Femur (tissue), 1 donor: ENCODE data around the gene KREMEN1.

Source experiments
- DNase-seq: peaks from one replicate; pipeline ENCODE4 v3.0.0-alpha.2; 2017

Gene KREMEN1

DNA sequence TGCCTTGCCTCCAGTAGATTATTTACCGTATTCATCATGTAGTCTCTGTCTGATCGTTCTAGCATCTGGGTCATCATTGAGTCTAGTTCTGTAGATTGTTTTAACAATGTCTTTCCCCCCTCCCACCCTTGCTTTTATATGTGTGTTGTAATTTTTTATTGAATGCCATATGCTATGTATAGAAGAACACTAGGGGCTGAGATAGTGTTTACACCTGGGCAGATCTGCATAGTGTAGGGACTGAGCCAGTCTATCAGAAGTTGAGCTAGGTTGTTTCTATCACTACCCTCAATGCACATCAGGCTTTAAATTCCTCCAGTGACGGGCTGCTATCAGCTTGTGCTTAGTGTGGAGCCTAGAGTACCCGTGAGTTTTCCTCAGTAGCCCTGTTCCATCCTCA is 61.6 kb downstream of the KREMEN1 start:
- no peak for DNase-seq

DNA sequence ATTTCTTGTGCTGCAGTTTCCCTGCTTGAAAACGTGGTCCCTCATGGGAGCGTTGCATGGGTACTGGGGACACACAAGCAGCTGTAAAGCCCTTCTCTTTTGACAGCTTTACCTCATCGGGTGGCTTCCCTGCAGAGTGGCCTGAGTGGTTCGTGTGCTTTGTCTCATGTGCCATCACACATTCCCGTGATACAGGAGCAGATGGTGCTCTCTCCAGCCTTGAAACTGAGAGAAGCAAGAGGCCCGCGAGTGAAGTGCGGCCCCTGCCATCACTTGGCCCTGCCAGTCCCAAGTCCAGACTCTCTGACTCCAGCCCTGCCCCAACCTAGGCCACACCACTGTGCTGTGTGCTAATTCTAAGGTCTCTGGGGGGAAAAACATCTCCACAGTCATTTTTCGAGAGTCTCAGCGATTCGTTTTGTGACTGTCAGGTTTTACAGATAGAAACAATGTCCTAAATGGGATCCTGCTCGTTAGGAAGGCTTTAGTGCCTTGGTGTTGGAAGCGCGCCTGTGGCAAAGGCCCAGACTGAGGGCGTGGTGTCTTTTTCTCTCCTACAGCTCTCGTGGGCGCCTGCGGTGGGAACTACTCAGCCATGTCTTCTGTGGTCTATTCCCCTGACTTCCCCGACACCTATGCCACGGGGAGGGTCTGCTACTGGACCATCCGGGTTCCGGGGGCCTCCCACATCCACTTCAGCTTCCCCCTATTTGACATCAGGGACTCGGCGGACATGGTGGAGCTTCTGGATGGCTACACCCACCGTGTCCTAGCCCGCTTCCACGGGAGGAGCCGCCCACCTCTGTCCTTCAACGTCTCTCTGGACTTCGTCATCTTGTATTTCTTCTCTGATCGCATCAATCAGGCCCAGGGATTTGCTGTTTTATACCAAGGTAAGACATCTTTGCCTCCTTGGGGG is 64.2 kb downstream of the KREMEN1 start:
- DNase-seq, result no peak

DNA sequence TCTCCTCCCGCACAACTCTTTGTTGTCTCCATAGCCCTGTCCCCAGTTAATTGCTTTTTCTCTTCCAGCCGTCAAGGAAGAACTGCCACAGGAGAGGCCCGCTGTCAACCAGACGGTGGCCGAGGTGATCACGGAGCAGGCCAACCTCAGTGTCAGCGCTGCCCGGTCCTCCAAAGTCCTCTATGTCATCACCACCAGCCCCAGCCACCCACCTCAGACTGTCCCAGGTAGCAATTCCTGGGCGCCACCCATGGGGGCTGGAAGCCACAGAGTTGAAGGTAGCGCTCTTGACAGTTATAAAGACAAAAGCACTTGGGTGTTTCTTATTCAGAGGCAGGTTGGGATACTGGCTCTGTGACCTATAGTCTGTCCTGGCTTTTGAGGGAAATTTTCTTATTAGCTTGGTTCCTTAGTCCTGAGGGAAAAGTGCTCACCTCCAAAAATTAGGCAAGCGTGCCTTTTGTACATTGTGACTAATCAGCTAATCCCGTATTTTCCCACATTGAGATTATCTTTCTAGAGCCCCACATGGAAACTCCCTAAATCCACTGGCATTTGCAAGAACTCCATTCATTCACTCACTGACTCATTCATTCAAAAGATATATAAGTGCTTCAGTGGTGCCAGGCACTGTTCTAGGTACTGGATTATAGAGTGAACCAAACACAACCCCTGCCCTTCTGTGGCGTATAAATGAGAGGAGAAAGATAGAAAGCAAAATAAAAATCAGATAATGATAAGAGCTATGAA is 65.9 kb downstream of the KREMEN1 start:
- DNase-seq, result no peak

DNA sequence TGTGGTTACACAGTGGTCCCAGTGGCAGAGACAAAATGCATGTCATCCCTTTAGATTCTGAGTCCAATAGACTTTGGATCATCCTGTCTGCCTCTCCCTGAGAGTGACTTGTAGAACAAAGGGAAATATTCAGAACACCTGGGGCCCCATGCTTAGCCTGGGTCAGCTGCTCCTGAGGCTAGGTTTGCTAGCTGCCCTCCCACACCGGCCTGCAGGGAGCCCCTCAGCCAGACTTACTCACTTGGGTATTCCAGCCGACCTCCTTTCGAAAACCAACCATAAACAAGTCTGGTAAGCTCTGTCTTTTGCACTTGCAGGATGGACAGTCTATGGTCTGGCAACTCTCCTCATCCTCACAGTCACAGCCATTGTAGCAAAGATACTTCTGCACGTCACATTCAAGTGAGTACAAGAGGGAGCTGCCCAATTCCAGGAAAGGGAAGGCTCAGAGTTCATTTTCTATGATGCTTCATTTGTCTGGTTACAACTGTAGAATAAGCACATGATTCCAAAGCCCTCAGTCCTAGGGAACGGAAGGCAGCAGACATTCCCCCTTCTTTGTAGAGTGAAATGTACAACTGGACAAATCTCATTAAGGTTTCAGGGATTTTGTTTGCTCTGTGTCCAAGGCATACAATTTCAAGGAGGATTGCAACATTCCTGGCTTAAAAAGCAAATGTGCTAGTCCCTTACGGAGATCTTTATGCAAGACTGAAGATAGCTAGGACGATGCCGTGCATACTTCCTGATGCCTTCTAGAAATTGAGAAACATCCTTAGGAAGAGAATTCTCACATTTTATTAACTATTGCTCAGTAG is 67.3 kb downstream of the KREMEN1 start:
- no peak for DNase-seq

DNA sequence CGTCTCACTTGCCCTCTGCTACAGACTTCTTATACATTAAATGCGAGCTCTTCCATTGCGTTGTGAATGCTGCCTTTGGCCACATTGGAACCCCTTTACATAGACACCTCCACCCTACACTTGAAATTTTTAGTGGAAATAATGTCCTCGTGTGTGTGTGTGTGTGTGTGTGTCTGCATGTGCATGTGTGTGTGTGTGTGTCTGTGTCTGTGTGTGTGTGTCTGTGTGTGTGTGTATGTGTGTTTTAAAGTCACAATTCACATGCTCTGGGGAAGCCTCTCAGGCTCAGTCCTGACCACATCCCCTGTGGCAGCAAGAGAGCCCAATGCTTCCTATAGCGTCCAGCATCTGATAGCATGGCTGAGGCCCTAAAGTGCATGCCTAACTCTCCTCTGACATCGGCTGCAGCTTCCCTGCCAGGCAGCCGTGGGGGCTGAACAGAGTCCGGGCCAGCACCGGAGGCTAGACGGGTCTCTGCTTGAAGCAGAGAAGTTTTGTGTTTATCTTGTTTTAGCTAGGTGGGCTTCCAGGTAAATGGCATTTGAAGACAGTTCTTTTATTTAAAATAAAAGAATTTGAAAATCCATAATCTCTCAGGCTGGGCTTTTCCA is 68.3 kb downstream of the KREMEN1 start:
- no peak for DNase-seq

DNA sequence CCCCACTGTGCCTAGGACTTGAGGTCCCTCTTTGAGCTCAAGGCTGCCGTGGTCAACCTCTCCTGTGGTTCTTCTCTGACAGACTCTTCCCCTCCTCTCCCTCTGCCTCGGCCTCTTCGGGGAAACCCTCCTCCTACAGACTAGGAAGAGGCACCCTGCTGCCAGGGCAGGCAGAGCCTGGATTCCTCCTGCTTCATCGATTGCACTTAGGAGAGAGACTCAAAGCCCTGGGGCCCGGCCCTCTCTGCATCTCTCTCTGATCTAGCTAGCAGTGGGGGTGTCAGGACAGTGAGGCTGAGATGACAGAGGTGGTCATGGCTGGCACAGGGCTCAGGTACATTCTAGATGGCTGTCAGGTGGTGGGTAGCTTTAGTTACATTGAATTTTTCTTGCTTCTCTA is 69.3 kb downstream of the KREMEN1 start:
- no peak for DNase-seq

DNA sequence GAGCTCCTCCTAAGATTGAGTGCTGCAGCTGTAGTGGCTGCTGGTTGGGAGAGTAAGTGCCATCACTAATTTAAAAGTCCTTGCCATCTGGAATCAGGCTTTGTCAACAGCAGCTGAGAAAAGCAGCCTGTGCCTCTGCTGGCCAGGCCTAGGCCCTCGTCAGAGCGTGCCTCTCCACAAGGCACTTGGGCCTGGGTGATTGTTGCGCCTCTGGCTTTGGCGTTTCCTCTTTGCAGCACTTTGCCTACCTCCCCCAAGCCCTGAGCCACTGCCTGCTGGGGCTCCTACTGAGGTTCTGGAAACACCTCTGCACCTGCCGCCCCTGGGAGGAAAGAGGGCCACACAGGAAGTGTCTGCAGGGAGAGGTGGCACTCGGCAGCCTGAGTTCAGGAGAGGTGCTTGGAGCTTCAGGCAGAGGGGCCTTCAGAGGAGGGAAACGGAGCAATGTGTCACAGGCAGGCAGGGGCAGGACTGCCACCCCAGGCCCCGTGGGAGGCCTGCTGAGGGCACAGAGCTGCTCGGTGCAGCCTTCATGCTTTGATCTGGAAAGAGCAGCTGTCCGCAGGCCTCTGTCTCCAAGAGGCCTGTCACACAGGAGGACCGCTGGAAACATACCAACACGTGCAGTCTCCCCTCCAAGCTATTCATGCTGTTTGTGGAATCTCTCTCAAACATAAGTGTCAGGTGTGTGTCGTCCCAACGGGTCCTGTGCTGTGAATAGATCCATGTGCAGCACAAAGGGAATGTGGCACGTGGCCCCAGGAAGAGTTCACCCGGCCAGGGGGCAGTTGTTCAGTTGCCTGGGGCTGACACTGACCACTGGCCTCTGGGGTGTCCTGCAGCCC is 71.3 kb downstream of the KREMEN1 start:
- peak; percentile 69 for DNase-seq

DNA sequence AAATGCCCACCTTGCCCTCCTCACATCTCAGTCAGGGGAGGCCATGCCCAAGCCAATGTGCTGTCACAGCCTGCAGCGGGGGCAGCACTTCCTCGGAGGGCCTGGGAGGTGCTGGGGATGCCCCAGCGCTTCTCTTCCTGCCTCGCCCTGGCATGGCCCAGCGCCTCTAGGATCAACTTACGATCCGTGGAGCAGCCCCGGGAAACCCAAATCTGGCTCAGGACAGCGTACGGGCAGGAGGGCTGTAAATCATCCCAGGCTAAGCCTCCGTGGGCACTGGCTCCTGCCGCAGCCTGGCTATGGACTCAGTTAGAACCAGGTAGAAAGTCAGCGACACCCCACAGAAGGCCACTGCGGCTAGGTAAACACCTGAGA is 71.9 kb downstream of the KREMEN1 start:
- DNase-seq, result peak; percentile 48

DNA sequence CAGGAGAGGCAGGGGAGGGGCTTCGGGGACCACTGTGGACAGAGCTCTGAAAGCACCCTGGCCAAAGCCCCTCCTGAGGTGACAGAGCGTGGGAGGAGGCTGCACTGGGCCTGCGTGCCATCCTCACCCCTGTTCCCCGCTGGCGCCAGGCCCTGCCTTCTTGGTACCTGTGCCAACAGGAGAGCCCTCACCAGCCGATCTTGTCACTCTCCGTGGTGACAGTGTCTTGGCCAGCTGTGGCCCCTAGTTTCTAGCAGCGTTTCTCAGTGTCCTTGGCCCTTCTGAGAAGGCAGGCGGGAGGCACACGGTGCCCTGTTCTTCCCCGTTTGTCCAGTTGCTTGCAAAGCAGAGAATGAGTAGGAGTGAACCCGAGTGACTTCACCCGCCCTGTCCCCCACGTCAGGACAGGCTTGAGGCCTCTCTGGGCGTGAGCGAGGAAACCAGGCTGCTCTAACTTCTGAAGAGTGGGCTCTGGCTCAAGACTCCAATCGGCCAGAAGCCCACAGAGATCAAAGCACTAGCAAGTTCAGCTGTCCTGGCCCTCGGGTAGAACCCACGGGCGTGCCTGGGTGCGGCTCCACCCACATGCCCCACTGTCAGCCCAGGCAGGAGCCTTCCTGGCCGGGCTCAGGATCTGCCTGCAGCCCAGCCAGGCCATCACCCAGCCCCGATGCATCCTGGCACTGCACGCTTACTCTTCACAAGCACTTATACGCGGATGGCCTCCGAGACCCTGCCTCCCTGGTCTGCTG is 72.7 kb downstream of the KREMEN1 start:
- no peak for DNase-seq

DNA sequence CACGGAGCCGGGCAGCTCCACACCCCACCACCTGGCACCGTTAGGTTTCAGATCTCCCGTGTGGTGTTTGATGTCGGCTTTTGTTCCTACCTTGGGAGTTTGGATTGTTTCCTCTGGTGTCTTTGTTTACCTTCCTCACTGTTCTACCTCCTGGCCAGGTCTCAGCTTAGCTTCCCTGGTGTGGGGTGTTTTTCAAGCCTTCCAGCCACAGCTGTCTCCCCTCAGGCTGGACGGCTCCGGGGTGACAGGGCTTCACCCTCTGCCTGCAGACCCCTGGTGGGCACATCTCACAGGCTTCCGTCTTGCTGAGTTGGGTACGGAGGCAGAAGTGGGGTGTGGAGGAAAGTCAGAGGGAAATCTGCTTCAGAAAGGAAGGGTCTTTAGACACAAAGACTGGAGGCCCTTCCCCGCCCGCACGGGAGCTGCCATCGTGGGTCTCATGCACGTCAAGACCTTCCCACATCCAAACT is 73.3 kb downstream of the KREMEN1 start:
- DNase-seq, result no peak

DNA sequence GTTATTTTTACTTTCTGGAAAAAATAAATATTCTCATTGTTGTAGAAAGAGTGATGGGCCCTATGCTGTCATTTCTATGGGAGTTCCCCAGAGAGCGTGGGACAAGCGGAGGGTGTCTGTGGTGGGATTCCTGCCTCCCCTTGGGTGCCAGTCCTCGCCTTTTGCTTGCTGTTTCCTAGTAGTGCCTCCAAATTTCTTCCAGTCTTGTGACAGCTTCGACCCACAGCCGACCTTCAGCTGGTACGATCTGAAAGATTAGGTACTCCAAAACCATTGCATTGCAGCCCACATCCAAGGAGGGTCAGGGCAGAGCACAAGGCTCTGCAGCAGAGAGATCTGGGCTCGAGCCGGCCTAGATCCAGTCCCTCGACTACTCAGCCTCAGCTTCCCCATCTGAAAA is 73.9 kb downstream of the KREMEN1 start:
- no peak for DNase-seq

DNA sequence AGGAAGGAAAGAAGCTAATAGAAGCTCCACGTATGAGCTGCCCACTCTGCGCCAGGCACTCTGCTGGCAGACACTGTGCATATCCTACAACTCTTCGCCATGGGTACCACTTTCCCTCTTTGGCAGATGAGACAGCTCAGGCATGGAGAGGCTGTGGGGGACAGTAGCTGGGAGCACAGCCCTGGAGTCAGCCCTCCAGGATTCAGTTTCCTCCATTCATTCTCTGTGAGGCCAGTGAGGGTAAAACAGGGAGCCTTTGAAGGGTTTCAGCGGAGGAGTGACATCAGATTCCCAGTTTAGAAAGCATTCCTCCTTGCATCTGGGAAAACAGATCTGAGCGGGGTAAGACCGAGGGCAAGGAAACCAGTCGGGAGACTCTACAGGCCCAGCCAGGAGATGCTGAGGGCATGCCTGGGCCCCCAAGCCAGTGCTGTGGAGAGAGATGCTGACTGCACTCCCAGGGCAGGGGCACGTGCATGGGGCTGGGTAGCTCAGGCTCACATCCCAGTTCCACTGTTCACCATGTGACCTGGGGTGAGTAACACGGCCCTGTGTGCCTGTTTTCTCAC is 74.6 kb downstream of the KREMEN1 start:
- no peak for DNase-seq

DNA sequence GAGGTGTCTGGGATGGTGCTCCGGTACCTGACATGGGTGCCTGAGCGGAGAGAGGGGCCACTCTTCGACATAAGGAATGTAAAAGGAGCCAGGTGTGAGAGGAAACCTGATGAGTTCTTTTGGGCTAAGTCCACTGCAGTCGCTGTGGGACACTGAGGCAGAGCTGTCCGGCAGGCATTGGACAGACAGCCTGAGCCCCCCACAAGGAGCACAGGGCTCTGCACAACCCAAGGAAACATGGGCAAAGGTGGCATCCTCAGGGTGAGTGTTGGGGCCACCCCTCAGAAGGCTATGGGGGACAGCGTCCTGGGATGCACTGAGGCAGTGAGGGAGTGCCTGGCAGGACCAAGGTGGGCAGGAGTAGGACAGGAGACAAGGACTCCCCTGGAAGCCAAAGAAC is 75.2 kb downstream of the KREMEN1 start:
- no peak for DNase-seq

DNA sequence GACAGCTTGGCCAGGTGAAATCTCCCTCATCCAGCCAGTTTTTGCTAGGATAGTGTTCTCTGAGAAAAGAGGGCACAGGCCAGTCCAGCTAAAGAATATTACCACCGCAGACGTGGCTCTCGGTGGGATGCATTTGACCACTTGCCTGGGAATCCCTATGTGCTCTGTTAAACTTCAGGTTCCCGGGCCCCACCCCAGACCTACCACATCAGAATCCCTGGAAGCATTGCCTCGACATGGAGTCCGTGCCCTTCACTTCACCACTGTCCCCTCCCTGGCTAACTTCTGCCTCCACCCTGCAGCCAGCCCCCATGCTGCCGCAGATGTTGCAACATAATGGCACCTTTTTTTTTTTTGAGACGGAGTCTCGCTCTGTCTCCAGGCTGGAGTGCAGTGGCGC is 76.0 kb downstream of the KREMEN1 start:
- DNase-seq, result no peak

DNA sequence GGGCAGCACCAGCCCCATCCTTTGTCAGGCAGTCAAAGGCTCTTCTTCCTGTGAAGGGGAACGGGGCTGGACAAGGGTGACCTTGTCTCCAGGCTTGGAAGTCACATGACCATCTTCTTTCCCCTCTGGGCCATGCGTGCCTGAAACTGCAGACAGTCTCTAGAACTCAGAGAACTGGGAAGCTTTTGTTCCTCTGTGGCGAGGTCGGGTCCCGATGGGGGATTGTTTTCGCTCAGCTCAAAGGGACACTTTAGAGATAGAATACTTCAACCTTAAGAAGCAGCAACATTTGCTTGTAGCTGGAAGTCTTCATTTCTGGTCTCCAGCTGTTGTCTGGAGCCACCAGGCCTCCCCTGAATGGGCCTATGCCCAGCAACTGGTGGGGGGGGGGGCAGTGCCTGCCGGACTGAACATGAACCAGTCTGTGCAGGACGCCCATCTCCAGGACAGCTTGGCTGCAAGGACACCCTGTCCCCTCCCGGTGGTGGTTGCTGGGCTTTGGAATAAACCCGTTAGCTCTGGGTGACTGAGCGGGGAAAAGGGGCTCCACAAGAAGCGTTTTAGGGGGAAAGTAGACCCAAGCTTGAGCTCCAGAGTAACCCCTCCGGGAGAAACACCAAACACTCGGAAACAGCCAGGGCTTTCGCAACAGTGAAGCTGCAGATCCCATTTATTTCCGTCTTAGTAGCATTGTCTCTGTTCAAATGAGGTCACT is 77.2 kb downstream of the KREMEN1 start:
- peak; percentile 58 for DNase-seq

DNA sequence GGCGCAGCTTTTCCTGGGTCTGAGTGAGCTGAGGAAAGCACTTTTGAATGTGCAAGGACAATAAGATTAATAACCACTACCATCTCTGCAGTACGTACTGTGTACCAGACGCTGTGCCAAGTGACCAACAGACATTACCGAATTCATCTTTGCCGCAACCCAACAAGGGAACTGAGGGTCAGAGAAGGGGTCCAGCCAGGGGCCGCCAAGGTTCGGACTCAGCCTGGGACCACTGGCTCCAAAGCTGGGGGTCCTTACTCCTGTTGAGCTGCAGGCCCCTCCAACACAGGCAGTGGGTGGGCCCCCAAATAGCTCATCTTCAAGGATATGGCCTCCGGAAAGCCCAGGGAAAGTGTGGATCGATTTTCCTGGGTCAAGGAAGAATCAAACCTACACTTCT is 77.9 kb downstream of the KREMEN1 start:
- no peak for DNase-seq

DNA sequence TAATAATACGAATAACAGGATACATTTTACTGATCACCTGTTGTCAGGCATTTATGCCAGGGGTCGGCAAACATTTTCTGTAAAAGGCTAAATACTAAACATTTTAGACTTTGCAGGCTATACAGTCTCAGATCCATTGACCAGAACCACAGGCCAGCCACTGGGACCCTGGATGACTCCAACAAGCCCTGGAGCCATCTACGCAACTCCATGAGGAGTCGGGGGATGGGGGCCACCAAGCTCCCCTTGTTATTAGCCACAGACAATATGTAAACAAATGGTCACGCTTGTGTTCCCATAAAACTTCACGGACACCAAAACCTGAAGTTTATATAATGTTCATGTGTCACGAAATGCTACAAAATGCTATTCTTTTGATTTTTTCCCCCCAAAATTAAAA is 78.5 kb downstream of the KREMEN1 start:
- DNase-seq, result no peak

DNA sequence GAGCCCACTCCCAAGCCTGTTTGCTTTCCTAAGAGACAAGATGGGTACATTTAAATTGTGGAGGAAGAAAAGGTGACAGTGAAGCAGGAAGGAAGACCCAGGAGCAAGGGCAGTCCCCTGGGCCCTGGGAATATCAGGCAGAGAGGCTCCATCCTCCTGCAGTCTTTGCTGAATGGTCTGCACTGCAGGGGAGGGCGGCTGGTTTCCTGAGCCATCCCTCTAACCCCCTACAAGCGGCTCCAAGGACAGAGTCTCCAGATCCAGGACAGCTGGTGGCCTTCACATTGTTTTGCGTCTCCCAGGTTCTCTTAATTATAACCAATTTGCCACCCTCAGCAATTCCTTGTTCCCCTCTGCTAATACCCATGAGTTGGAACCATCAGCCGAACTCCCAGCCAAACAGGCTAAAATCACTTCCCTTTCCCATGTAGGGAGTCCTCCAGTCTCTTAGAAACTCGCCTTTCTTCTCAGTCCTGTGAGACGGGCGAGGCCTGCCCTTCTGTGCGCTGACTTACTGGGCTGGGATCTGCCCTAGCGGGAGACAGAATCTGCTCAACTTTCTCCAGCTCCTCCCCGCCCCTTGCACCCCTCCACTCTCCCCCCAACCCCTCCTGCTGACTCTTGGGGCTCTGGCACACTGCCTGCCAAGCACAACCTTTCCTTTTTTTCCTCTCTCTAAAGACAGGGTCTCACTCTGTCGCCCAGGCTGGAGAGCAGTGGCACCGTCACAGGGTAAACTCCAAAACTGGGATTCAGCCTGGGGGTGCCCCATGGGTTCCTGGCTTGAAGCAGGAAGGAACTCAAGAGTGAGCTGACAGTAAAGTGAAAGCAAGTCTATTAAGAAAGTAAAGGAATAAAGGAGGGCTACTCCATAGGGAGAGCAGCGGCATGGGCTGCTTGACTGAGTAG is 79.5 kb downstream of the KREMEN1 start:
- peak; percentile 43 for DNase-seq
